Caco-2 (cell line): ENCODE measurements around the gene HCRTR2. TPM values are rescaled to one million over a fixed set of nuclear protein-coding genes. Genes with fewer than 3 reads are reported as not detected.
"Not testable (repeated sequence)": the region's sequence is repeated elsewhere in the genome, so short reads cannot be mapped to it uniquely, and the experiment has no call there.

Experiments used
- BruUV-seq: library from RNA; stranded (reverse); fragments of 400-500 nt; replicated peaks from 2 replicates; lab custom pipeline; 2021; lab: Mats Ljungman, UMichigan
- CTCF ChIA-PET: fragments of 300-600 bp; sonication (Branson Sonifier 250); formaldehyde crosslinking; loops from one replicate; lab custom pipeline; 2022; ENCODE audit warnings: antibody characterized with exemption; lab: Charles Lee
- POLR2A ChIA-PET: fragments of 300-600 bp; sonication (Branson Sonifier 250); formaldehyde crosslinking; loops from one replicate; lab custom pipeline; 2022; ENCODE audit warnings: antibody characterized with exemption; lab: Charles Lee
- DNase-seq, 2 experiments: peaks; one replicate each; pipeline versions ENCODE4 v3.0.0 to v3.0.0-alpha.2; 2020 to 2022
- H3K27me3 ChIP-seq: replicated peaks from 2 replicates; pipeline ENCODE4 v1.6.0; 2011; ENCODE audit warnings: low read length; ENCODE audit not compliant: control insufficient read depth, insufficient read depth
- H3K36me3 ChIP-seq: 2 replicates; pipeline ENCODE4 v1.5.1; 2011; ENCODE audit warnings: low read length; ENCODE audit not compliant: control insufficient read depth, insufficient read depth
- H3K4me1 ChIP-seq: fragments of 250-450 bp; sonication (Bioruptor Pico); 2 replicates; pipeline ENCODE4 v1.5.1; 2020; ENCODE audit warnings: mild to moderate bottlenecking
- H3K4me3 ChIP-seq: 2 replicates; pipeline ENCODE4 v1.5.1; 2011; ENCODE audit warnings: low read depth, mild to moderate bottlenecking, control low read depth, low read length
- H3K9me3 ChIP-seq: fragments of 250-450 bp; sonication (Bioruptor Pico); 2 replicates; pipeline ENCODE4 v1.5.1; 2020; ENCODE audit warnings: mild to moderate bottlenecking, moderate library complexity
- H3K27ac Mint-ChIP-seq: one replicate; pipeline ENCODE4 v1.8.0; 2022; ENCODE audit warnings: mixed read lengths; ENCODE audit not compliant: unreplicated experiment
- H3K27me3 Mint-ChIP-seq: one replicate; pipeline ENCODE4 v1.8.0; 2022; ENCODE audit warnings: mixed read lengths; ENCODE audit not compliant: insufficient read depth, unreplicated experiment
- H3K36me3 Mint-ChIP-seq: one replicate; pipeline ENCODE4 v1.8.0; 2022; ENCODE audit warnings: mild to moderate bottlenecking, mixed read lengths; ENCODE audit not compliant: insufficient read depth, unreplicated experiment
- H3K4me1 Mint-ChIP-seq: one replicate; pipeline ENCODE4 v1.8.0; 2022; ENCODE audit warnings: low read depth, mixed read lengths; ENCODE audit not compliant: unreplicated experiment
- H3K4me3 Mint-ChIP-seq: one replicate; pipeline ENCODE4 v1.8.0; 2022; ENCODE audit warnings: mild to moderate bottlenecking, moderate library complexity, mixed read lengths; ENCODE audit not compliant: unreplicated experiment
- H3K9me3 Mint-ChIP-seq: one replicate; pipeline ENCODE4 v1.8.0; 2022; ENCODE audit warnings: mixed read lengths; ENCODE audit not compliant: unreplicated experiment
- intact Hi-C: fragments of 100-400 bp; cut with micrococcal nuclease; formaldehyde crosslinking; loops from one replicate; pipeline ENCODE4 v1.10.0; 2022; ENCODE audit not compliant: unreplicated experiment
- total RNA-seq: library from RNA; stranded (reverse); gene quantifications from 2 replicates; pipeline ENCODE4 v1.2.3, GENCODE V29; 2022
- TF ChIP-seq, protein P1 (sequence below), 2 experiments: fragments of 200-600 bp in 1 of 2; IDR thresholded peaks; 1 replicate in 1 of 2; 2 replicates in 1 of 2; pipeline versions ENCODE4 v1.5.1 to v1.8.0; 2011 to 2022; ENCODE audit warnings: antibody characterized with exemption in 1 of 2, control low read depth in 1 of 2, inconsistent platforms in 1 of 2, low read depth in 1 of 2, low read length in 1 of 2, mild to moderate bottlenecking in 1 of 2, moderate library complexity in 1 of 2; ENCODE audit not compliant: insufficient read depth in 1 of 2, severe bottlenecking in 1 of 2, unreplicated experiment in 1 of 2

Gene HCRTR2
- total RNA-seq, 1 experiment from 2014 or later: 1.3 TPM

DNA sequence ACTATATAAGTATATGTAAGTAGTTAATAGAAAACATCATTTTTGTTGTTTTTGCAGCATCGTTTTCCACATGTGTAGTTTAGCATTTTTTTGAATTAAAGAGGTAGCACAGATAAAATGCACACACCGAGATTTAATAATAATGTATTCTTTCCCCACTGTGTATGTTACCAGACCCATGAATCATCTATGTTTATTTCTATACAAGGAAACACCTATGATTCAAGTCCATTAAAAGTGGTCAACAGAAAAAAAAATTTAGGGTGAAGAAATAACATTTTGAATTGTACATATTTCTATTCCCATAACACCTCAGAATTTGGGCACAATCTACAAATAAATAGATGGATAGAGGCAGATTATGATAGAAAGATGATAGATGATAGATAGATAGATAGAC, 31.7 kb upstream of the HCRTR2 start:
- DNase-seq: no peak
- Mint-ChIP-seq H3K36me3 (no peaks in the 10 kb centered on the region), H3K27me3 (no peaks in the 10 kb centered on the region), H3K4me3 (no peak overlapping the region), H3K9me3 (no peaks in the 10 kb centered on the region), H3K4me1 (no peaks in the 10 kb centered on the region), H3K27ac (no peak overlapping the region)
- no peaks in the 10 kb centered on the region for H3K27me3 ChIP-seq
- H3K4me3 ChIP-seq: no peak overlapping the region
- CTCF ChIA-PET: no interaction called here
- POLR2A ChIA-PET: no interaction called here
- TF ChIP-seq, protein P1, sequence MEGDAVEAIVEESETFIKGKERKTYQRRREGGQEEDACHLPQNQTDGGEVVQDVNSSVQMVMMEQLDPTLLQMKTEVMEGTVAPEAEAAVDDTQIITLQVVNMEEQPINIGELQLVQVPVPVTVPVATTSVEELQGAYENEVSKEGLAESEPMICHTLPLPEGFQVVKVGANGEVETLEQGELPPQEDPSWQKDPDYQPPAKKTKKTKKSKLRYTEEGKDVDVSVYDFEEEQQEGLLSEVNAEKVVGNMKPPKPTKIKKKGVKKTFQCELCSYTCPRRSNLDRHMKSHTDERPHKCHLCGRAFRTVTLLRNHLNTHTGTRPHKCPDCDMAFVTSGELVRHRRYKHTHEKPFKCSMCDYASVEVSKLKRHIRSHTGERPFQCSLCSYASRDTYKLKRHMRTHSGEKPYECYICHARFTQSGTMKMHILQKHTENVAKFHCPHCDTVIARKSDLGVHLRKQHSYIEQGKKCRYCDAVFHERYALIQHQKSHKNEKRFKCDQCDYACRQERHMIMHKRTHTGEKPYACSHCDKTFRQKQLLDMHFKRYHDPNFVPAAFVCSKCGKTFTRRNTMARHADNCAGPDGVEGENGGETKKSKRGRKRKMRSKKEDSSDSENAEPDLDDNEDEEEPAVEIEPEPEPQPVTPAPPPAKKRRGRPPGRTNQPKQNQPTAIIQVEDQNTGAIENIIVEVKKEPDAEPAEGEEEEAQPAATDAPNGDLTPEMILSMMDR (IDR thresholded peaks at IDR 0.05; ENCODE audit: insufficient read depth in 1 of 2, low read depth in 1 of 2, low read length in 1 of 2, severe bottlenecking in 1 of 2, unreplicated experiment in 1 of 2): no peak
- H3K4me1 ChIP-seq: no peaks in the 10 kb centered on the region
- H3K36me3 ChIP-seq: no peaks in the 10 kb centered on the region
- no TSS peak for BruUV-seq
- H3K9me3 ChIP-seq: no peaks in the 10 kb centered on the region
- intact Hi-C loops: no loop called here

DNA sequence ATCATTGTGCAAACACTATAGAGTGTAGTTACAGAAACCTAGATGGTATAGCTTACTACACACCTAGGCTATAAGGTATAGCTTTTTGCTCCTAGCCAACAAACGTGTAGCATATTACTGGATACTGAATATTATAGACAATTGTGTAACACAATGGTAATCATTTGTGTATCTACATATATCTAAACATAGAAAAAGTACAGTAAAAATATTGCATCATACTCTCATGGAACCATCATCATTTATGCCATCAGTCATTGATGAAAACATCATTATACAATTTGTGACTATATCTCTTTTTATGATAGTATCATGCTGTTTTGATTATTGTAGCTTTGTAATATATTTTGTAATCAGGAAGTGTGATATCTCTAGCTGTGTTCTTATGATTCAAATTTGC, 21.0 kb upstream of the HCRTR2 start:
- H3K36me3 ChIP-seq: no peaks in the 10 kb centered on the region
- no TSS peak for BruUV-seq
- intact Hi-C loops: no loop called here
- Mint-ChIP-seq H3K4me3 (no peak overlapping the region), H3K36me3 (no peaks in the 10 kb centered on the region), H3K4me1 (no peaks in the 10 kb centered on the region), H3K27ac (no peak overlapping the region), H3K27me3 (no peaks in the 10 kb centered on the region), H3K9me3 (no peaks in the 10 kb centered on the region)
- TF ChIP-seq, protein P1 (IDR thresholded peaks at IDR 0.05; ENCODE audit: insufficient read depth in 1 of 2, low read depth in 1 of 2, low read length in 1 of 2, severe bottlenecking in 1 of 2, unreplicated experiment in 1 of 2): no peak
- ChIA-PET CTCF (no interaction called here), POLR2A (no interaction called here)
- H3K4me3 ChIP-seq: no peak overlapping the region
- H3K9me3 ChIP-seq: no peaks in the 10 kb centered on the region
- DNase-seq: no peak
- no peaks in the 10 kb centered on the region for H3K27me3 ChIP-seq
- no peaks in the 10 kb centered on the region for H3K4me1 ChIP-seq

DNA sequence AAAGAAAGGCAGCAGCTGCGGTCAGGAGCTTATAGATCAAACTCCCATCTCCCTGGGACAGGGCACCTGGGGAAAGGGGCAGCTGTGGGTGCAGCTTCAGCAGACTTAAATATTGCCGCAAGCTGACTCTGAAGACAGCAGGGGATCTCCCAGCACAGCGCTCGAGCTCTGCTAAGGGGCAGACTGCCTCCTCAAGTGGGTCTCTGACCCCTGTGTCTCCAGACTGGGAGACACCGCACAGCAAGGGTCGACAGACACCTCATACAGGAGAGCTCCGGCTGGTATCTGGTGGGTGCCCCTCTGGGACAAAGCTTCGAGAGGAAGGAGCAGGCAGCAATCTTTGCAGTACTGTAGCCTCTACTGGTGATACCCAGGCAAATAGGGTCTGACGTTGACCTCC, 15.5 kb upstream of the HCRTR2 start:
- H3K9me3 ChIP-seq, H3K36me3 Mint-ChIP-seq, CTCF ChIA-PET, H3K27ac Mint-ChIP-seq, H3K4me3 Mint-ChIP-seq, H3K4me1 ChIP-seq, H3K4me1 Mint-ChIP-seq, BruUV-seq, H3K4me3 ChIP-seq, H3K27me3 Mint-ChIP-seq, DNase-seq, POLR2A ChIA-PET, H3K27me3 ChIP-seq, H3K36me3 ChIP-seq, intact Hi-C loops: not testable (repeated sequence)
- H3K9me3 Mint-ChIP-seq: peaks cover 20% of the 10 kb centered on the region

DNA sequence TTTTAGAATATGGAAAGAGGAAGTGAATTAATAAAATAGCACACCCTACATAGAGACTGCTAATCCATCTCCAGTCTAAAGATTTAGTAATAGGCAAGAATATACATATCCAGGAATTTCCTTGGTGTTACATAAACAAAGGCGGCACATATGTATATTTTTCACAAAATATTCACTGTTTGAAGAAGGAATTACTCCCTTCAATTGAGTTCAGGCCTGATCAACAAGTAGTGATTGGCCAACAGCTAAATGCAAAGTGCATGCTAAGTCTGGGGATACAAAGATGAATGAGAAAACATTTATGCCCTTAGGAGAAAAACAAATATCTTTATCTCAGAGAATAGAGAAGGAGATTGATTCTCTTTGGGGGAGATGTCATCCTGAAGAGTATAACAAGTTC, 6.5 kb upstream of the HCRTR2 start:
- Mint-ChIP-seq H3K27ac (no peak overlapping the region), H3K36me3 (no peaks in the 10 kb centered on the region), H3K4me1 (no peaks in the 10 kb centered on the region), H3K27me3 (peaks cover 5% of the 10 kb centered on the region), H3K4me3 (no peak overlapping the region), H3K9me3 (no peaks in the 10 kb centered on the region)
- H3K36me3 ChIP-seq: no peaks in the 10 kb centered on the region
- POLR2A ChIA-PET: no interaction called here
- no peak overlapping the region for H3K4me3 ChIP-seq
- TF ChIP-seq, protein P1 (IDR thresholded peaks at IDR 0.05; ENCODE audit: insufficient read depth in 1 of 2, low read depth in 1 of 2, low read length in 1 of 2, severe bottlenecking in 1 of 2, unreplicated experiment in 1 of 2): no peak
- no TSS peak for BruUV-seq
- intact Hi-C loops: no loop called here
- H3K4me1 ChIP-seq: no peaks in the 10 kb centered on the region
- H3K9me3 ChIP-seq: no peaks in the 10 kb centered on the region
- CTCF ChIA-PET: interaction anchor here (0.6 kb wide), 1 partner anchor 72 kb away, joined by 5 read pairs; no protein-coding TSS in a partner anchor
- H3K27me3 ChIP-seq: no peaks in the 10 kb centered on the region
- DNase-seq: no peak
